Ishikawa (cell line): ENCODE results near the gene FHL3.

Source experiments
- CEBPB ChIP-seq: IDR thresholded peaks from 2 replicates; pipeline ENCODE4 v1.6.1; 2012
- CREB1 ChIP-seq: IDR thresholded peaks from 2 replicates; pipeline ENCODE4 v1.6.1; 2012; ENCODE audit warnings: low read depth
- EGR1 ChIP-seq: IDR thresholded peaks from 2 replicates; pipeline ENCODE4 v1.6.1; 2012
- EP300 ChIP-seq: IDR thresholded peaks from 2 replicates; pipeline ENCODE4 v1.6.1; 2012; ENCODE audit warnings: borderline replicate concordance
- FOXM1 ChIP-seq: IDR thresholded peaks from 2 replicates; pipeline ENCODE4 v1.6.1; 2012; ENCODE audit warnings: low read depth, borderline replicate concordance
- NFIC ChIP-seq: IDR thresholded peaks from 2 replicates; pipeline ENCODE4 v1.6.1; 2012
- RAD21 ChIP-seq: IDR thresholded peaks from 2 replicates; pipeline ENCODE4 v1.6.1; 2012; ENCODE audit warnings: low read depth
- TAF1 ChIP-seq: IDR thresholded peaks from 2 replicates; pipeline ENCODE4 v1.6.1; 2012; ENCODE audit warnings: low read depth, mild to moderate bottlenecking
- TCF12 ChIP-seq: IDR thresholded peaks from 2 replicates; pipeline ENCODE4 v1.6.1; 2012; ENCODE audit warnings: low read depth
- TEAD4 ChIP-seq: IDR thresholded peaks from 2 replicates; pipeline ENCODE4 v1.6.1; 2012
- USF1 ChIP-seq: IDR thresholded peaks from 2 replicates; pipeline ENCODE4 v1.6.1; 2012
- YY1 ChIP-seq: IDR thresholded peaks from 2 replicates; pipeline ENCODE4 v1.6.1; 2012; ENCODE audit warnings: low read depth
- ZBTB7A ChIP-seq: IDR thresholded peaks from 2 replicates; pipeline ENCODE4 v1.6.1; 2012; ENCODE audit warnings: low read depth
- TF ChIP-seq, protein P1 (sequence below): IDR thresholded peaks from 2 replicates; pipeline ENCODE4 v1.6.1; 2012
- TF ChIP-seq, protein P2 (sequence below): IDR thresholded peaks from 2 replicates; pipeline ENCODE4 v1.6.1; 2012; ENCODE audit warnings: low read depth, mild to moderate bottlenecking

Gene FHL3

GRCh38 chr1:37965301-37965700, 40.0 kb downstream of the FHL3 start:
- TF ChIP-seq, protein P1, sequence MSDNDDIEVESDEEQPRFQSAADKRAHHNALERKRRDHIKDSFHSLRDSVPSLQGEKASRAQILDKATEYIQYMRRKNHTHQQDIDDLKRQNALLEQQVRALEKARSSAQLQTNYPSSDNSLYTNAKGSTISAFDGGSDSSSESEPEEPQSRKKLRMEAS, result no peak
- TF ChIP-seq TEAD4 (no peak), EP300 (no peak), RAD21 (no peak), USF1 (no peak), NFIC (no peak), CEBPB (no peak), YY1 (no peak), FOXM1 (no peak), TAF1 (no peak), CREB1 (no peak), ZBTB7A (no peak)

GRCh38 chr1:37958690-37959089, 46.6 kb downstream of the FHL3 start:
- TF ChIP-seq TEAD4, result peak; percentile 78
- TF ChIP-seq, protein P2, sequence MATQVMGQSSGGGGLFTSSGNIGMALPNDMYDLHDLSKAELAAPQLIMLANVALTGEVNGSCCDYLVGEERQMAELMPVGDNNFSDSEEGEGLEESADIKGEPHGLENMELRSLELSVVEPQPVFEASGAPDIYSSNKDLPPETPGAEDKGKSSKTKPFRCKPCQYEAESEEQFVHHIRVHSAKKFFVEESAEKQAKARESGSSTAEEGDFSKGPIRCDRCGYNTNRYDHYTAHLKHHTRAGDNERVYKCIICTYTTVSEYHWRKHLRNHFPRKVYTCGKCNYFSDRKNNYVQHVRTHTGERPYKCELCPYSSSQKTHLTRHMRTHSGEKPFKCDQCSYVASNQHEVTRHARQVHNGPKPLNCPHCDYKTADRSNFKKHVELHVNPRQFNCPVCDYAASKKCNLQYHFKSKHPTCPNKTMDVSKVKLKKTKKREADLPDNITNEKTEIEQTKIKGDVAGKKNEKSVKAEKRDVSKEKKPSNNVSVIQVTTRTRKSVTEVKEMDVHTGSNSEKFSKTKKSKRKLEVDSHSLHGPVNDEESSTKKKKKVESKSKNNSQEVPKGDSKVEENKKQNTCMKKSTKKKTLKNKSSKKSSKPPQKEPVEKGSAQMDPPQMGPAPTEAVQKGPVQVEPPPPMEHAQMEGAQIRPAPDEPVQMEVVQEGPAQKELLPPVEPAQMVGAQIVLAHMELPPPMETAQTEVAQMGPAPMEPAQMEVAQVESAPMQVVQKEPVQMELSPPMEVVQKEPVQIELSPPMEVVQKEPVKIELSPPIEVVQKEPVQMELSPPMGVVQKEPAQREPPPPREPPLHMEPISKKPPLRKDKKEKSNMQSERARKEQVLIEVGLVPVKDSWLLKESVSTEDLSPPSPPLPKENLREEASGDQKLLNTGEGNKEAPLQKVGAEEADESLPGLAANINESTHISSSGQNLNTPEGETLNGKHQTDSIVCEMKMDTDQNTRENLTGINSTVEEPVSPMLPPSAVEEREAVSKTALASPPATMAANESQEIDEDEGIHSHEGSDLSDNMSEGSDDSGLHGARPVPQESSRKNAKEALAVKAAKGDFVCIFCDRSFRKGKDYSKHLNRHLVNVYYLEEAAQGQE, result no peak

DNA sequence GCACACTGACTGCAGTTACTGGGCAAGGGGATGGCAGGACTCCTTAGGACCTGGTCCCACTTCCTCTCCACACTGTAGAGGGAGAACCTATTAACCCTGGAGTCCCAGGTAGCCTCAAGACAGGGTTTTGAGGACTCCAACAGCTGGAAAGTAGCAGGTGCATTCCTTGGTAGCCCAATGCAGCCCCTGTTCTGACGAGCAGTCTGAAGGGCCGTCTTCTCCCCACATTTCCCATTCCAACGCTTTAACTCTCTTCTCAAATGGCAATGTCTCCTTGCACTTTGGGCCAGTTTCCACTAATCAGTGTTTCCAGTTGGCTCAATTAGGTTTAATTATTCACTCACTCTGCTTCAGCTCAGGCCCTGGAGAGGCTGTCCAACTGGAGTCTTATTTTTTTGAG, 49.6 kb downstream of the FHL3 start:
- TF ChIP-seq TEAD4, result no peak
- no peak for TF ChIP-seq TCF12
- no peak for TF ChIP-seq TAF1
- TF ChIP-seq EP300, result no peak
- TF ChIP-seq, protein P1, result no peak
- no peak for TF ChIP-seq NFIC
- TF ChIP-seq CREB1, result no peak
- no peak for TF ChIP-seq YY1
- no peak for TF ChIP-seq ZBTB7A
- no peak for TF ChIP-seq EGR1
- no peak for TF ChIP-seq FOXM1
- no peak for TF ChIP-seq CEBPB
- TF ChIP-seq USF1, result no peak

DNA sequence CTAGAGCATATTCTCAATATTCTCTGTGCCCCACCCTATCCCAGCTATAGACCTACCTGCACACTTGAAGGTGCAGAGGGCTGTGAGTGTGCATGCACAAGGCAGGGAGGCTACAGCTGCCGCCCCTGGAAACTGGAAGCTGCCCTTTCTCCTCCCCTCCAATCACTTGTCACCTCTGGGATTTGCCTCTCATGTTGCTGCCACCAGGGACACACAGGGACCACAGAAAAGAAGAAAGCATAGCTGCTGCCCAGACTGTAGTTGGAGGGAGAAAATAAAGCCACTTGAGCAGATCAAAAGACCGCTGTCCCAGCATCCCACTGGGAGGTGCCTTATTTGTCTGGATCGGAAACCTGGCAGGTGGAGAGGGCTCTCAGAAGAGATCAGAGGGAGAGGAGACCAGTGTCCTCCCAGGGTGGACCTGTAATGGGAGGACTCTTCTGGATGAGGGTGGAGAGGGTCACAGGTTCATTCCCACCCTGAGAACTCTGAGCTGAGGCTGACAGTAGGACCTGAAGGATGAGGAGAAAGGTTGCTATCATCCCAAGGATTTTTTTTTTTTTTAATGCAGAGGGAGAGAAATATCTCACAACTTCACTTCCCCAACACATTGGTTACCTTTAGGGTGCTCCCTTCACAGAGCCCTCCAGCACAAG, 50.9 kb downstream of the FHL3 start:
- no peak for TF ChIP-seq FOXM1
- TF ChIP-seq TCF12, result no peak
- TF ChIP-seq CREB1, result no peak
- no peak for TF ChIP-seq RAD21
- no peak for TF ChIP-seq ZBTB7A
- TF ChIP-seq, protein P2, result no peak
- TF ChIP-seq TAF1, result no peak

- no peak for TF ChIP-seq USF1
Observed at GRCh38 chr1:37952738-37953137, 52.6 kb downstream of the FHL3 start.

DNA sequence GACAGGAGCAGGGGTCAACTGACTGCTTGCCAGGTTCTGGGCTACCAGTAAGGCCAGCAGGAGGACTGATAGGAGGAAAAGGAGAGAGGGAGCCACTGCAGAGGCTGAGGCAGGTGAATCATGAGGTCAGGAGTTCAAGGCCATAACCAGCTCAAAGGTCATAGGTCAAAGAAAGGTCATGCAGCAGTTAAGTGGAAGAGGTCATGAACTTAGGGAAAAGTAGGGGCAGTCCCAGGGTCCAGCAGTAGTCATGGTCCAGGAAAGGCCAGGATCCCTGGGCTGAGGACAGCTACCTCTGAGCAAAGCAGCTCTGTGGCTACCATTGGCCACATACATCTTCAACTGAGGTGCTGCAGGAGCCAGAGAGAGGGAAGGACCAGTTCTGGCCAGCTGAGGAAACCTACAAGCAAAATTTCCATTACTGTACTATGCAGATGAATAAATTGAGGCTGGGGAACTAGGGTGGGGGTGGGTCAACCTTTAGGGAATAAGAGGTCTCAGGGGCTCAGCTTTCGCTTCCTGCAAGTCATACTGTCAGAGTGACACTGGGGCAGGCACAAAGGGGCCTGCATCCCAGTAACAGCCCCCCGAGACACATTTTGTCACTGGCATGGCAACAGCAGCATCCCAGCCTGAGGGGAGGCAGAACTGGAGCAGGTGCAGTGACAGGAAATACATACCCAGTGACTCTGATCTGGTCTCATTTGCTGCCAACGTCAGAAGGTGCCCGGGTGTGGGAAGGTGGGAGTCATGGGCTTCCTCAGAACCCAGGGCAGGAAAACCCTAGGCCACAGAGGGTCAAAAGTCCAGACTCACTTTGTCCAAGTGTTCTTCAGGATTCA, 53.3 kb downstream of the FHL3 start:
- no peak for TF ChIP-seq NFIC
- TF ChIP-seq CEBPB, result no peak
- TF ChIP-seq TAF1, result no peak
- no peak for TF ChIP-seq TEAD4
- TF ChIP-seq CREB1, result no peak
